Measurements from ENCODE around the gene CHPF.
A peak's percentile ranks its signal among the peaks of the same experiment; 100 is the strongest.

Gene CHPF

GRCh38 chr2:219543596-219544358 lies at the start of gene CHPF, which contains the start of gene TMEM198:
CHPF (minus strand) TSS chr2:219543809; CDS start chr2:219543538, 271 bp downstream.
TMEM198 (plus strand) TSS chr2:219544028; CDS start chr2:219544728, 700 bp downstream.
- peak; percentile 53 for DNase-seq

- no peak for DNase-seq
Observed at GRCh38 chr2:219593154-219593553, 49.5 kb upstream of the CHPF start.

GRCh38 chr2:219592736-219593135 lies 49.1 kb upstream of the CHPF start:
- DNase-seq, result no peak

GRCh38 chr2:219591091-219591490 lies 47.5 kb upstream of the CHPF start:
- no peak for DNase-seq

GRCh38 chr2:219581346-219581745 lies 37.7 kb upstream of the CHPF start:
- no peak for DNase-seq

GRCh38 chr2:219578811-219579613 lies 35.4 kb upstream of the CHPF start:
- DNase-seq, result no peak

GRCh38 chr2:219576505-219577388 lies 33.1 kb upstream of the CHPF start:
- peak; percentile 30 for DNase-seq

GRCh38 chr2:219575566-219576504 lies 32.2 kb upstream of the CHPF start:
- DNase-seq, result no peak

GRCh38 chr2:219574484-219575311 lies 31.1 kb upstream of the CHPF start:
- DNase-seq, result no peak

GRCh38 chr2:219573166-219573565 lies 29.6 kb upstream of the CHPF start:
- DNase-seq, result peak; percentile 56

- no peak for DNase-seq
Observed at GRCh38 chr2:219572237-219573001, 28.8 kb upstream of the CHPF start, which contains the start of gene INHA. INHA (plus strand) TSS chr2:219572310; CDS start chr2:219572375, 65 bp downstream.

GRCh38 chr2:219571311-219572236 lies 28.0 kb upstream of the CHPF start, which contains the start of gene OBSL1:
OBSL1 (minus strand) TSS chr2:219571539; CDS start chr2:219571232, 307 bp downstream.
- DNase-seq, result no peak

GRCh38 chr2:219570924-219571310 lies 27.3 kb upstream of the CHPF start:
- no peak for DNase-seq

GRCh38 chr2:219570194-219570923 lies 26.8 kb upstream of the CHPF start:
- no peak for DNase-seq

- DNase-seq, result no peak
Observed at GRCh38 chr2:219569635-219570034, 26.0 kb upstream of the CHPF start.

- DNase-seq, result no peak
Observed at GRCh38 chr2:219569041-219569440, 25.4 kb upstream of the CHPF start.

- DNase-seq, result no peak
Observed at GRCh38 chr2:219567791-219568361, 24.3 kb upstream of the CHPF start.

GRCh38 chr2:219567131-219567530 lies 23.5 kb upstream of the CHPF start:
- DNase-seq, result no peak

All from NCI-H187 treated with DMSO at 0.1 percent for 48 hours (cell line).